ENCODE results near the gene EEF1A1. TPM values are rescaled to one million over a fixed set of nuclear protein-coding genes. Genes with fewer than 3 reads are reported as not detected.

Gene EEF1A1
- total RNA-seq, 1 donor from 2014 or later, result 8,216 TPM

DNA sequence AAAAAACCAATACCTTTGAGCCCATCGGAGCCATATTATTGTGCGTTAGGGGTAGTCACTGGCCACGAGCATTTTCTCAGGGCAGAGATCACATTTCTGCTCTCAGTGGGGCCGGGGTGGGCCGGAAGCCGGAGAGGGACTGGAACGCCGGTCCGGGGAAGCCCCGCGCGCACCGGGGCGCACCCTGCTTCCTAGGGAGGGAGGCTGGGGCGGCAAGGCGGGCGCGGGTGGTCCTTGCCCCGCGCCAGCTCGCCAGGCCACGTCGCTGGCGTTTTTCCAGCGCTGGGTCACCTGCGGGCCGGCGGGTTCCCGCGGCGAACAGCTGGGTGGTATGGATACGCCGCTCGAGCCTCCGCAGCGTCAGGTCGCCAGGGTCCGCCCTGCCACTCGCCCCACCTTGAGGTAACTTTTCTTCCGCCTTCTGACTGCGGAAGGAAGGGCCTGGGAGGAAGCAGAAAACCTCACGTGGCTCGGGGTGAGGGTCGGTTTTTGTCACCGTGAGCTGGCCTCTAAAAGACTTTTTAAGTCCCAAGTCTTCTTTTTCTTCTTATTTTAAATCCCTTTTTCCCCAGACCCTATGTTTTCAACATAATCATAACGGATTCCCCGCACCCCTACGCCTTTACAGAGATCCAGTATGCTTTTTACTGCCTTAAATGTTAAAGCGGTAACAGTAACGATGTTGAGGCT lies 2.7 kb upstream of the EEF1A1 start:
- peak overlapping the region; percentile 75 for H2AFZ ChIP-seq (ENCODE audit: low read depth, low read length)
- Mint-ChIP-seq H3K27me3 (ENCODE audit: low read depth, unreplicated experiment) (peaks cover 6% of the 10 kb centered on the region), H3K36me3 (ENCODE audit: low read depth, unreplicated experiment) (peaks cover 19% of the 10 kb centered on the region), H3K4me1 (ENCODE audit: low read depth, unreplicated experiment) (peaks cover 4% of the 10 kb centered on the region), H3K4me3 (ENCODE audit: unreplicated experiment) (peak overlapping the region; percentile 68), H3K9me3 (ENCODE audit: unreplicated experiment) (no peaks in the 10 kb centered on the region), H3K27ac (ENCODE audit: unreplicated experiment) (peak overlapping the region; percentile 69)
- H4K20me1 ChIP-seq (ENCODE audit: insufficient read depth, low read length), result peaks cover 21% of the 10 kb centered on the region
- peak overlapping the region; percentile 47 for H3K4me3 ChIP-seq (ENCODE audit: insufficient read depth, low read depth, low read length)
- H3K9me3 ChIP-seq (ENCODE audit: insufficient read depth, low read depth, low read length), result no peaks in the 10 kb centered on the region
- peaks cover 14% of the 10 kb centered on the region for H3K36me3 ChIP-seq (ENCODE audit: insufficient read depth, low read length)
- no peaks in the 10 kb centered on the region for H3K27me3 ChIP-seq (ENCODE audit: insufficient read depth, low read length)
- no peak for DNase-seq (ENCODE audit: low read depth)
- H3K4me1 ChIP-seq (ENCODE audit: insufficient read depth, low read length), result peaks cover 24% of the 10 kb centered on the region
- peak overlapping the region; percentile 77 for H3K9ac ChIP-seq (ENCODE audit: low read length)
- peaks cover 22% of the 10 kb centered on the region for H3K79me2 ChIP-seq (ENCODE audit: insufficient read depth, low read length)
- peak overlapping the region; percentile 79 for H3K27ac ChIP-seq (ENCODE audit: low read depth, low read length)
- FAIRE-seq, result no peak
- H3K4me2 ChIP-seq (ENCODE audit: low read length), result peak overlapping the region; percentile 84
- no peak for TF ChIP-seq EZH2 (IDR thresholded peaks at IDR 0.05; ENCODE audit: insufficient read depth, low read length)
- TF ChIP-seq, protein P1, sequence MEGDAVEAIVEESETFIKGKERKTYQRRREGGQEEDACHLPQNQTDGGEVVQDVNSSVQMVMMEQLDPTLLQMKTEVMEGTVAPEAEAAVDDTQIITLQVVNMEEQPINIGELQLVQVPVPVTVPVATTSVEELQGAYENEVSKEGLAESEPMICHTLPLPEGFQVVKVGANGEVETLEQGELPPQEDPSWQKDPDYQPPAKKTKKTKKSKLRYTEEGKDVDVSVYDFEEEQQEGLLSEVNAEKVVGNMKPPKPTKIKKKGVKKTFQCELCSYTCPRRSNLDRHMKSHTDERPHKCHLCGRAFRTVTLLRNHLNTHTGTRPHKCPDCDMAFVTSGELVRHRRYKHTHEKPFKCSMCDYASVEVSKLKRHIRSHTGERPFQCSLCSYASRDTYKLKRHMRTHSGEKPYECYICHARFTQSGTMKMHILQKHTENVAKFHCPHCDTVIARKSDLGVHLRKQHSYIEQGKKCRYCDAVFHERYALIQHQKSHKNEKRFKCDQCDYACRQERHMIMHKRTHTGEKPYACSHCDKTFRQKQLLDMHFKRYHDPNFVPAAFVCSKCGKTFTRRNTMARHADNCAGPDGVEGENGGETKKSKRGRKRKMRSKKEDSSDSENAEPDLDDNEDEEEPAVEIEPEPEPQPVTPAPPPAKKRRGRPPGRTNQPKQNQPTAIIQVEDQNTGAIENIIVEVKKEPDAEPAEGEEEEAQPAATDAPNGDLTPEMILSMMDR (IDR thresholded peaks at IDR 0.05; ENCODE audit: insufficient read depth, low read depth, low read length), result no peak

DNA sequence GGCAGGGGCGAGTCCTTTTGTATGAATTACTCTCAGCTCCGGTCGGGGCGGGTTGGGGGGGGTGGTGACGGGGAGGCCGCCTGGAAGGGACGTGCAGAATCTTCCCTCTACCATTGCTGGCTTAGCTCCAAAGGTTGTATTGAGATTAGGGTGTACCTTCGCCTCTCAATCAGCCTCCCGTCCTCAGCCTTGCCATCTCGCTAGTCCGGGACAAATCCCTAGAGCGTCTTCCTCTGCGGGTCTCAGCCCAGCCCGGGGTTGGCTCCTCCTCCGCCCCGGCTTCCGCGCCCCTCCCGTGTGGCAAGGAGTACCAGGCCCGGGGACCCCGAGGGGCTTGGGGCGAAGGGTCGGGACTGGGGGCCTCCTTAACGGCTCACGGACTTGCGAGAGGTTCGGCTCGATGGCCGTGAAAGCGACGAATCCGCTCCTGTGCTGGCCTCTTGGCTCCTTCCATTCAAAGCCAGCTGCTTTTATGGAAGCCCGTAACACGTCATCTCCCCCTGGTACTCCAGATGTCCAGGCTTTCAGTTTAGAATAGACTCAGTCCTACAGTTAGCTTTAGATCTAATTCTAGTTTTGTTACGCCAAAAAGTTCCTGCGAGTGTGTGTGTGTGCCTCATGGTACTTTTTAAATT lies 636 bp upstream of the EEF1A1 start:
- H3K27me3 ChIP-seq (ENCODE audit: insufficient read depth, low read length), result no peaks in the 10 kb centered on the region
- Mint-ChIP-seq H3K4me3 (ENCODE audit: unreplicated experiment) (peak overlapping the region; percentile 94), H3K4me1 (ENCODE audit: low read depth, unreplicated experiment) (peaks cover 10% of the 10 kb centered on the region), H3K27me3 (ENCODE audit: low read depth, unreplicated experiment) (no peaks in the 10 kb centered on the region), H3K36me3 (ENCODE audit: low read depth, unreplicated experiment) (peaks cover 36% of the 10 kb centered on the region), H3K27ac (ENCODE audit: unreplicated experiment) (peak overlapping the region; percentile 100), H3K9me3 (ENCODE audit: unreplicated experiment) (no peaks in the 10 kb centered on the region)
- H3K27ac ChIP-seq (ENCODE audit: low read depth, low read length), result peak overlapping the region; percentile 99
- H3K79me2 ChIP-seq (ENCODE audit: insufficient read depth, low read length), result peaks cover 41% of the 10 kb centered on the region
- H3K36me3 ChIP-seq (ENCODE audit: insufficient read depth, low read length), result peaks cover 28% of the 10 kb centered on the region
- peaks cover 30% of the 10 kb centered on the region for H3K4me1 ChIP-seq (ENCODE audit: insufficient read depth, low read length)
- FAIRE-seq, result no peak
- DNase-seq (ENCODE audit: low read depth), result peak; percentile 80
- peak overlapping the region; percentile 100 for H3K4me3 ChIP-seq (ENCODE audit: insufficient read depth, low read depth, low read length)
- H2AFZ ChIP-seq (ENCODE audit: low read depth, low read length), result peak overlapping the region; percentile 68
- no peaks in the 10 kb centered on the region for H3K9me3 ChIP-seq (ENCODE audit: insufficient read depth, low read depth, low read length)
- TF ChIP-seq, protein P1 (IDR thresholded peaks at IDR 0.05; ENCODE audit: insufficient read depth, low read depth, low read length), result no peak
- TF ChIP-seq EZH2 (IDR thresholded peaks at IDR 0.05; ENCODE audit: insufficient read depth, low read length), result no peak
- H3K4me2 ChIP-seq (ENCODE audit: low read length), result peak overlapping the region; percentile 91
- peak overlapping the region; percentile 100 for H3K9ac ChIP-seq (ENCODE audit: low read length)
- peaks cover 40% of the 10 kb centered on the region for H4K20me1 ChIP-seq (ENCODE audit: insufficient read depth, low read length)
